K562 (cell line): ENCODE results near the gene FUT2. TPM values are rescaled to one million over a fixed set of nuclear protein-coding genes. Genes with fewer than 3 reads are reported as not detected.
A peak's percentile ranks its signal among the peaks of the same experiment; 100 is the strongest.

Experiments
- ARID2 ChIP-seq: fragments of 450-650 bp; IDR thresholded peaks from 2 replicates; pipeline ENCODE4 v1.6.1; 2017; ENCODE audit warnings: antibody characterized with exemption, mild to moderate bottlenecking
- C11orf30 ChIP-seq: fragments of 450-650 bp; IDR thresholded peaks from 2 replicates; pipeline ENCODE4 v1.6.1; 2016; ENCODE audit warnings: low read depth, mild to moderate bottlenecking
- CC2D1A ChIP-seq: fragments of 450-650 bp; IDR thresholded peaks from 2 replicates; pipeline ENCODE4 v1.6.1; 2017; ENCODE audit warnings: mild to moderate bottlenecking
- COPS2 ChIP-seq: fragments of 450-650 bp; conservative IDR thresholded peaks from 2 replicates; pipeline ENCODE4 v1.6.1; 2016; ENCODE audit warnings: mild to moderate bottlenecking, moderate library complexity
- DNMT1 ChIP-seq: fragments of 450-650 bp; IDR thresholded peaks from 2 replicates; pipeline ENCODE4 v1.6.1; 2016; ENCODE audit warnings: antibody characterized with exemption, mild to moderate bottlenecking
- HNRNPH1 ChIP-seq: fragments of 200-400 bp; formaldehyde crosslinking; optimal IDR thresholded peaks from 2 replicates; pipeline ENCODE3; 2017; ENCODE audit warnings: low read depth, mild to moderate bottlenecking, low read length, moderate library complexity
- PHB2 ChIP-seq: fragments of 450-650 bp; IDR thresholded peaks from 2 replicates; pipeline ENCODE4 v1.6.1; 2017; ENCODE audit warnings: low read depth
- PYGO2 ChIP-seq: fragments of 450-650 bp; IDR thresholded peaks from 2 replicates; pipeline ENCODE4 v1.6.1; 2016; ENCODE audit warnings: mild to moderate bottlenecking, missing genetic modification characterization, moderate library complexity, missing compliant biosample characterization
- RAD51 ChIP-seq: fragments of 450-650 bp; IDR thresholded peaks from 2 replicates; pipeline ENCODE4 v1.7.1; 2016; ENCODE audit warnings: low read depth, mild to moderate bottlenecking, borderline replicate concordance
- RBM15 ChIP-seq: fragments of 200-400 bp; formaldehyde crosslinking; IDR thresholded peaks from 2 replicates; pipeline ENCODE4 v1.6.1; 2018; ENCODE audit warnings: mild to moderate bottlenecking, low read length, moderate library complexity; ENCODE audit not compliant: insufficient read depth
- RBM34 ChIP-seq: fragments of 200-400 bp; formaldehyde crosslinking; IDR thresholded peaks from 2 replicates; pipeline ENCODE4 v1.6.1; 2018; ENCODE audit warnings: low read length, borderline replicate concordance; ENCODE audit not compliant: insufficient read depth
- RHOXF2B ChIP-seq: fragments of 250-450 bp; sonication (Bioruptor Pico); conservative IDR thresholded peaks from 2 replicates; pipeline ENCODE4 v1.5.1; 2021
- SETDB1 ChIP-seq: IDR thresholded peaks from one replicate; pipeline ENCODE4 v1.6.1; 2012; ENCODE audit warnings: low read length, control low read depth, inconsistent platforms
- SMARCC2 ChIP-seq: fragments of 450-650 bp; IDR thresholded peaks from 2 replicates; pipeline ENCODE4 v1.6.1; 2017; ENCODE audit warnings: antibody characterized with exemption, moderate library complexity, mild to moderate bottlenecking, low read depth
- THRAP3 ChIP-seq: fragments of 450-650 bp; IDR thresholded peaks from 2 replicates; pipeline ENCODE4 v1.6.1; 2016; ENCODE audit warnings: mild to moderate bottlenecking, inconsistent platforms, borderline replicate concordance
- ZNF253 ChIP-seq: fragments of 250-450 bp; sonication (Bioruptor Pico); conservative IDR thresholded peaks from 2 replicates; pipeline ENCODE4 v1.6.1; 2021; ENCODE audit warnings: mild to moderate bottlenecking
- ZNF512 ChIP-seq: IDR thresholded peaks from 2 replicates; pipeline ENCODE4 v1.6.1; 2016; ENCODE audit warnings: missing genetic modification characterization, missing compliant biosample characterization
- ZNF696 ChIP-seq: fragments of 250-450 bp; sonication (Bioruptor Pico); conservative IDR thresholded peaks from 2 replicates; pipeline ENCODE4 v1.4.0; 2020; ENCODE audit warnings: mild to moderate bottlenecking, moderate library complexity
- polyA plus RNA-seq, 8 experiments: library from polyadenylated mRNA; depleted of rRNA in 4 of 8; stranded (reverse) in 5 of 8; unstranded in 3 of 8; fragments of >200 nt; fragmentation: Nextera tagmentation in 2 of 8; fragmentation: Illumina TruSeq in 1 of 8; extraction: Ambion mirVana in 2 of 8; extraction: Trizol in 1 of 8; gene quantifications; 2 replicates each; pipeline versions ENCODE4 v1.2.1 to v1.2.3, GENCODE V29; 2011 to 2014; ENCODE audit warnings: inconsistent platforms in 1 of 8, missing spikeins in 1 of 8
- total RNA-seq, 7 experiments: library from RNA; depleted of rRNA in 6 of 7; stranded (reverse); fragments of >200 nt in 6 of 7; fragmentation: Illumina TruSeq in 2 of 7; extraction: Trizol in 2 of 7; gene quantifications; 2 replicates each; pipeline versions ENCODE4 v1.2.1 to v1.2.3, GENCODE V29; 2011 to 2021; ENCODE audit warnings: low replicate concordance in 1 of 7
- TF ChIP-seq, protein P1 (sequence below): fragments of 450-650 bp; formaldehyde crosslinking; IDR thresholded peaks from 2 replicates; pipeline ENCODE4 v1.4.0; 2022; ENCODE audit warnings: mild to moderate bottlenecking, moderate library complexity
- TF ChIP-seq, protein P2 (sequence below): IDR thresholded peaks from 2 replicates; pipeline ENCODE4 v1.6.1; 2011; ENCODE audit not compliant: insufficient read length; ENCODE audit errors: extremely low read depth
- TF ChIP-seq, protein P3 (sequence below): sonication (generic); formaldehyde crosslinking; IDR thresholded peaks from 2 replicates; pipeline ENCODE4 v1.8.1; 2023; ENCODE audit warnings: mild to moderate bottlenecking, missing genetic modification reagents, moderate library complexity
- TF ChIP-seq, protein P4 (sequence below): sonication (generic); formaldehyde crosslinking; IDR thresholded peaks from 2 replicates; pipeline ENCODE4 v1.8.0; 2022; ENCODE audit warnings: mild to moderate bottlenecking, missing genetic modification reagents
- TF ChIP-seq, protein P5 (sequence below), 2 experiments: fragments of 450-650 bp; conservative IDR thresholded peaks; 2 replicates each; pipeline ENCODE4 v1.6.1; 2017; ENCODE audit warnings: mild to moderate bottlenecking in 2 of 2, moderate library complexity in 2 of 2

The FUT2 gene
- total and polyA plus RNA-seq, 9 of the 15 experiments (the other 6 are each of a cell fraction or from before 2014, with no cell fraction given), result 0.03 to 0.04 TPM; not detected in 7

DNA sequence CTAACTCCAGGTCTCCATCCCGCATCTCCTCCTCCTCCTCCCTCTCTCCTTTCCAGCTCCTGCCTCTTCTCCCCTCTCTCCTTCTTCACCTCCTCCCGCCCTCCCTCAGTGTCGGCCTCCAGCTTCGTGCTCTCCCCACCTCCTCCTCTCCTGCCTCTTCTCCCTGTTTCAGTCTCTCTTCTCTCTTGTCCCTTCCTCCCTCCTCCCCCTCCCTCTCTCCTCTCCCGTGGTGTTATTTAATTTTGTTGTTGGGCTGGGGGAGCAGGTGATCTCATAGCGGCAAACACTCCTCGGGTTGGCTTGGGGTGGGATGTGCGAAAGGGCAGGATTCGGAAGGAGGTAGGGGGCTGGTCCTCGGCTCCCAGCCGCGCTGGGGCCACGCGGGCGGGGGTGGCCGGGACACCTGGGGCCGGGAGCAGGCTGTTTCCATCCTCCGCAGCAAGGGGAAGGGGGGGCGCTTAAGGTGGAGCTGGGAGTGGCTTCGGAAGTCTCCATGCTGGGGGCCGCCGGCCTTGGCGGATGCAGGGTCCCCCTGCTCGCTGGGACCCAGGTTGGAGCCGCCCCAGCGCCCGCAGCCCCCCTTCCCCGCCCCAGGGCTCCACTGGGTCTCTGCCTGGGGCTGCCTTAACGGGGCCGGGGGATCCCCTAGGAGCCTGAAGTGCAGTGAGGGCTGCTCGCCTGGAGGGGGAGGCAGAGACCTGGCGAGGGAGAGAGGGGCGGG is 49.6 kb upstream of the FUT2 start, which contains the start of gene CA11 (continued):
- TF ChIP-seq, protein P1, sequence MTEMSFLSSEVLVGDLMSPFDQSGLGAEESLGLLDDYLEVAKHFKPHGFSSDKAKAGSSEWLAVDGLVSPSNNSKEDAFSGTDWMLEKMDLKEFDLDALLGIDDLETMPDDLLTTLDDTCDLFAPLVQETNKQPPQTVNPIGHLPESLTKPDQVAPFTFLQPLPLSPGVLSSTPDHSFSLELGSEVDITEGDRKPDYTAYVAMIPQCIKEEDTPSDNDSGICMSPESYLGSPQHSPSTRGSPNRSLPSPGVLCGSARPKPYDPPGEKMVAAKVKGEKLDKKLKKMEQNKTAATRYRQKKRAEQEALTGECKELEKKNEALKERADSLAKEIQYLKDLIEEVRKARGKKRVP (CRISPR knock-in tag), result no peak
- TF ChIP-seq HNRNPH1 (no peak), CC2D1A (peak; percentile 62), PYGO2 (tag) (no peak), ZNF512 (tag) (peak; percentile 88), THRAP3 (0 out of 2 replicates have a peak, but pooled peaks have one; percentile 32), ARID2 (0 out of 2 replicates have a peak, but pooled peaks have one; percentile 60), SETDB1 (no peak), RAD51 (peak; percentile 8; the same call in 1 of the 2 replicates), DNMT1 (0 out of 2 replicates have a peak, but pooled peaks have one; percentile 81), PHB2 (no peak), ZNF253 (no peak), ZNF696 (CRISPR knock-in tag) (no peak), C11orf30 (no peak), SMARCC2 (no peak; the same call in 1 of the 2 replicates), RBM15 (no peak), RBM34 (no peak), COPS2 (no peak), RHOXF2B (CRISPR knock-in tag) (no peak)
- TF ChIP-seq, protein P2, sequence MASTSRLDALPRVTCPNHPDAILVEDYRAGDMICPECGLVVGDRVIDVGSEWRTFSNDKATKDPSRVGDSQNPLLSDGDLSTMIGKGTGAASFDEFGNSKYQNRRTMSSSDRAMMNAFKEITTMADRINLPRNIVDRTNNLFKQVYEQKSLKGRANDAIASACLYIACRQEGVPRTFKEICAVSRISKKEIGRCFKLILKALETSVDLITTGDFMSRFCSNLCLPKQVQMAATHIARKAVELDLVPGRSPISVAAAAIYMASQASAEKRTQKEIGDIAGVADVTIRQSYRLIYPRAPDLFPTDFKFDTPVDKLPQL, result no peak
- TF ChIP-seq, protein P3, sequence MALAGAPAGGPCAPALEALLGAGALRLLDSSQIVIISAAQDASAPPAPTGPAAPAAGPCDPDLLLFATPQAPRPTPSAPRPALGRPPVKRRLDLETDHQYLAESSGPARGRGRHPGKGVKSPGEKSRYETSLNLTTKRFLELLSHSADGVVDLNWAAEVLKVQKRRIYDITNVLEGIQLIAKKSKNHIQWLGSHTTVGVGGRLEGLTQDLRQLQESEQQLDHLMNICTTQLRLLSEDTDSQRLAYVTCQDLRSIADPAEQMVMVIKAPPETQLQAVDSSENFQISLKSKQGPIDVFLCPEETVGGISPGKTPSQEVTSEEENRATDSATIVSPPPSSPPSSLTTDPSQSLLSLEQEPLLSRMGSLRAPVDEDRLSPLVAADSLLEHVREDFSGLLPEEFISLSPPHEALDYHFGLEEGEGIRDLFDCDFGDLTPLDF (CRISPR knock-in tag), result no peak
- TF ChIP-seq, protein P4, sequence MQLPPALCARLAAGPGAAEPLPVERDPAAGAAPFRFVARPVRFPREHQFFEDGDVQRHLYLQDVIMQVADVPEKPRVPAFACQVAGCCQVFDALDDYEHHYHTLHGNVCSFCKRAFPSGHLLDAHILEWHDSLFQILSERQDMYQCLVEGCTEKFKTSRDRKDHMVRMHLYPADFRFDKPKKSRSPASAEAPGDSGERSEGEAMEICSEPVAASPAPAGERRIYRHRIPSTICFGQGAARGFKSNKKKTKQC (CRISPR knock-in tag), result no peak
- TF ChIP-seq, protein P5, sequence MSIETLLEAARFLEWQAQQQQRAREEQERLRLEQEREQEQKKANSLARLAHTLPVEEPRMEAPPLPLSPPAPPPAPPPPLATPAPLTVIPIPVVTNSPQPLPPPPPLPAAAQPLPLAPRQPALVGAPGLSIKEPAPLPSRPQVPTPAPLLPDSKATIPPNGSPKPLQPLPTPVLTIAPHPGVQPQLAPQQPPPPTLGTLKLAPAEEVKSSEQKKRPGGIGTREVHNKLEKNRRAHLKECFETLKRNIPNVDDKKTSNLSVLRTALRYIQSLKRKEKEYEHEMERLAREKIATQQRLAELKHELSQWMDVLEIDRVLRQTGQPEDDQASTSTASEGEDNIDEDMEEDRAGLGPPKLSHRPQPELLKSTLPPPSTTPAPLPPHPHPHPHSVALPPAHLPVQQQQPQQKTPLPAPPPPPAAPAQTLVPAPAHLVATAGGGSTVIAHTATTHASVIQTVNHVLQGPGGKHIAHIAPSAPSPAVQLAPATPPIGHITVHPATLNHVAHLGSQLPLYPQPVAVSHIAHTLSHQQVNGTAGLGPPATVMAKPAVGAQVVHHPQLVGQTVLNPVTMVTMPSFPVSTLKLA (conservative IDR thresholded peaks at IDR 0.05), result peak; percentile 76 to 80; a peak in 3 of 4 replicates
